Duodenal mucosa (tissue), 2 donors: ENCODE data around the gene BIRC7.

Source experiments
- H3K27ac ChIP-seq: one replicate; pipeline ENCODE4 v1.7.0; 2013; ENCODE audit warnings: low read depth, low read length
- H3K27me3 ChIP-seq, 2 donors: one replicate each; pipeline ENCODE4 v1.7.0; 2013; ENCODE audit warnings: low read length in 2 of 2, control low read depth in 1 of 2; ENCODE audit not compliant: insufficient read depth in 2 of 2, control insufficient read depth in 1 of 2
- H3K36me3 ChIP-seq, 2 donors: one replicate each; pipeline ENCODE4 v1.7.0; 2013; ENCODE audit warnings: low read length in 2 of 2, control low read depth in 1 of 2; ENCODE audit not compliant: insufficient read depth in 2 of 2, control insufficient read depth in 1 of 2
- H3K4me1 ChIP-seq, 2 donors: one replicate each; pipeline ENCODE4 v1.7.0; 2013; ENCODE audit warnings: low read length in 2 of 2, control low read depth in 1 of 2; ENCODE audit not compliant: insufficient read depth in 2 of 2, control insufficient read depth in 1 of 2
- H3K4me3 ChIP-seq, 2 donors: one replicate each; pipeline ENCODE4 v1.7.0; 2013; ENCODE audit warnings: low read length in 2 of 2, low read depth in 1 of 2
- H3K9ac ChIP-seq, 2 donors: one replicate each; pipeline ENCODE4 v1.7.0; 2013; ENCODE audit warnings: low read length in 2 of 2, low read depth in 1 of 2
- H3K9me3 ChIP-seq, 2 donors: one replicate each; pipeline ENCODE4 v1.7.0; 2013; ENCODE audit warnings: low read length in 2 of 2, control low read depth in 1 of 2; ENCODE audit not compliant: control insufficient read depth in 1 of 2

The BIRC7 gene

GRCh38 chr20:63191400-63191799 is 44.3 kb upstream of the BIRC7 start:
- Histone ChIP-seq H3K27ac (no peak overlapping the region), H3K9me3 (no peaks in the 10 kb centered on the region), H3K9ac (no peak overlapping the region), H3K4me1 (no peaks in the 10 kb centered on the region), H3K4me3 (no peak overlapping the region), H3K27me3 (no peaks in the 10 kb centered on the region), H3K36me3 (peaks cover 9 to 15% of the 10 kb centered on the region in 2 donors)

DNA sequence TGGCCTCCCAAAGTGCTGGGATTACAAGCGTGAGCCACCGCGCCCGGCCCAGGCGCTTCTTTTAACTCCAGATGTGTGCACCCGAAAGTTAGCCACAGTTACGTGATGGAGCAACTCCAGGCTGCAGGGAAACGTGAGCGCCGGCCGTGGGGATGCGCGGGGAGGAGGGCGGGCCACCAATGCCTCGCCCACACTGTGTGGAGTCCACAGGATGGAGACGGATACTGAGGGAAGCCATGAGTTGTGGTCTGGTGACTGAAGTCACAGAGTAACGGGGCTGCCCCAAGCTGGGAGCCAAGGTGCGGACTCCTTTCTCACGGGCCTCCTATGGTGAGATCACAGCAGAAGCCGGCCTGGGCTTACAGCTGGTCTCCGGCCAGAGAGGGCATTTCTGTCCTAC is 43.0 kb upstream of the BIRC7 start:
- Histone ChIP-seq H3K4me3 (no peak overlapping the region), H3K36me3 (peaks cover 9 to 27% of the 10 kb centered on the region in 2 donors), H3K9me3 (no peaks in the 10 kb centered on the region), H3K27ac (no peak overlapping the region), H3K27me3 (no peaks in the 10 kb centered on the region), H3K4me1 (no peaks in the 10 kb centered on the region), H3K9ac (no peak overlapping the region)

- Histone ChIP-seq H3K4me3 (no peak overlapping the region), H3K9me3 (no peaks in the 10 kb centered on the region), H3K9ac (no peak overlapping the region), H3K4me1 (no peaks in the 10 kb centered on the region), H3K36me3 (peaks cover 9 to 31% of the 10 kb centered on the region in 2 donors), H3K27ac (no peak overlapping the region), H3K27me3 (no peaks in the 10 kb centered on the region)
Measured at GRCh38 chr20:63194007-63194796, 41.5 kb upstream of the BIRC7 start.

GRCh38 chr20:63194797-63195173 is 40.9 kb upstream of the BIRC7 start:
- Histone ChIP-seq H3K27me3 (no peaks in the 10 kb centered on the region), H3K27ac (no peak overlapping the region), H3K4me1 (no peaks in the 10 kb centered on the region), H3K9ac (no peak overlapping the region), H3K4me3 (no peak overlapping the region), H3K9me3 (no peaks in the 10 kb centered on the region), H3K36me3 (peaks cover 9 to 31% of the 10 kb centered on the region in 2 donors)

DNA sequence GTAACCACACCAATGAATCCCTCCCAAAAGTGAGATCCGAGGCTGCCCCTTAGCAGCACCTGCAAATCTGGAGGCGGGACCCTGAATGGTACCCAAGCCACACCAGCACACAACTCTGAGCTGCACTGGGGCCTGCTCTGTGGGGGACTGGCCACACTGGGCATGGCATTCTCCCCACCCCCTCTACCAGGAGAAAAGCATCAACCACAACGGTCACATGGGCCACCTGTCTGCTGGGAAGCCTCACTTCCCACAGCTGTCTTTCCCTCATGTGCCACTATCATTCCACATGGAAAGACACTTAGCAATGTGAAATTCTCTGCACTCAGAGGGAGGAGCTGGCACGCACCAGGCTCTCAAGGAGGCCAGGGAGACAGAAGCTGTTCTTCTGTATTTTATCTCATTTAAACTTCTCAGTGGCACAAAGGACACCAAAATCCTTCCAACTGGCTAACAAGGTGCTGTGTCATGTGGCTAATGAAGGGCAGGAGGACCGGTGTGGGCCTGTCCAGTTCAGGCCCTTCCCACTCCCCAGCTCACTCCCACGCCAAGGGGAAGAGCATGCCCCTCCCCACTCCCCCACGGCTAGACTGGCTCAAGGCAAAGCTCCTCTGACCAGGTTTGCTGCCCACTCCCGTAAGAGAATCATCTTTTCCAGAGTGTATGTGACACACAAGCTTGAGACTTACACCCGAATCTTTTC is 38.8 kb upstream of the BIRC7 start:
- Histone ChIP-seq H3K4me1 (no peaks in the 10 kb centered on the region), H3K27ac (no peak overlapping the region), H3K9me3 (no peaks in the 10 kb centered on the region), H3K4me3 (no peak overlapping the region), H3K27me3 (no peaks in the 10 kb centered on the region), H3K36me3 (peaks cover 19 to 46% of the 10 kb centered on the region in 2 donors), H3K9ac (no peak overlapping the region)

DNA sequence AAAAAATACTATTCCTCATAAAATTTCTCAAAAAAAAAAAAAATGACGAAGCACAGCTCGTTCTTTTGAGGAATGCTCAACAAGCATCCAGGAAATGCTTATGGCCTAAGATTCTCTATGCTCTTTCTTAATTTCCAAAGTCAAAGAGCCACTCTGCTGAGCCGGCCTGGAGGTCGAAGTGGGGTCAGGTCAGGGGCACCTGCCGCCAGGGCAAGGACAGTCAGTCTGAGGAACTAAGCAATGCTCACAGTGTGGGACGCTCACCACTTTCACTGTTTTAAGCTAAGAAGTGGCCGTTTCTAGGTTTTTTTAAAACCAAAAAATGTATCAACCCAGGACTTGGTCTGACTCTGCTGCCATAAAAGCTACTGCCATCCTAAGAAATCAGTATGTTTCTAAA is 37.1 kb upstream of the BIRC7 start:
- Histone ChIP-seq H3K36me3 (peaks cover 36 to 62% of the 10 kb centered on the region in 2 donors), H3K27ac (no peak overlapping the region), H3K9ac (no peak overlapping the region), H3K4me3 (no peak overlapping the region), H3K27me3 (no peaks in the 10 kb centered on the region), H3K9me3 (no peaks in the 10 kb centered on the region), H3K4me1 (no peaks in the 10 kb centered on the region)

- peaks cover 47 to 72% of the 10 kb centered on the region in 2 donors for H3K36me3 ChIP-seq
- H3K27ac ChIP-seq, result no peak overlapping the region
- no peak overlapping the region for H3K4me3 ChIP-seq
- no peaks in the 10 kb centered on the region for H3K4me1 ChIP-seq
- H3K9me3 ChIP-seq, result no peaks in the 10 kb centered on the region
- H3K9ac ChIP-seq, result no peak overlapping the region
- H3K27me3 ChIP-seq, result no peaks in the 10 kb centered on the region
Measured at GRCh38 chr20:63202021-63202420, 33.7 kb upstream of the BIRC7 start.

DNA sequence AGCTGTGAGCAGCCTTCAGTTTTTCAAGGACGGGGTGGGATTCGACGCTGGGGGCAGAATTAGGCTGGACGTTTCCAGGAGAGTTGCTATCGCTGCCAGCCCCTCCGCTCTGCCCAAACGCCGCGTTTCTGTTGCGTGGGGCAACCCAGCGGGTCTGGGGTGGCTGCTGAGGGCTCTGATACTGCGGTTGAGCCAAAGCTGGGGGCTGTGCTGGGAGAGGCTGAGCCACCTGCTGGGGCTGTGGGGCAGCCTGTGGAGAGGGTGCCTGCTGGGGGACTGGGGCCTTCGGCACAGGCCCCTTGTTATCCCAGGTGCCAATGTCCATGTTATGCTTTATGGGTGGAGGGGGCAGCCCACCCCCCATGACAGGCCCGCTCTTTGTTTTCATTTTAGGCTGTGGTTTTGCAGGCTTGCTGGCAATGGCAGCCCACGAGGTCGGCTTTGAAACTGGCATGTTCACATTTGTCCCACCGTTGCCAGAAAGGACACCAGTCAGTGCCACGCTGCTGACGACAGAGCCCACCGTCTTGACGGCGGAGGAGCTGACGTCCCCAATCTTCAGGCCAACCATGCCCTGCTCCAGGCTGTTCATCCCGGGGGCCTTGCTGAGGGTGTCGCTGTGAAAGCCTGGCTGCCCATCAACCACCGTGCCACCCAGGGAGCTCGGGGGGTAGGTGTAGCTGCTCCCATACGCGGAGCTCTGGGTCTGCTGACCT is 32.7 kb upstream of the BIRC7 start:
- H3K27me3 ChIP-seq, result no peaks in the 10 kb centered on the region
- no peak overlapping the region for H3K27ac ChIP-seq
- H3K4me1 ChIP-seq, result no peaks in the 10 kb centered on the region
- H3K9me3 ChIP-seq, result no peaks in the 10 kb centered on the region
- no peak overlapping the region for H3K4me3 ChIP-seq
- H3K9ac ChIP-seq, result no peak overlapping the region
- H3K36me3 ChIP-seq, result peaks cover 47 to 74% of the 10 kb centered on the region in 2 donors

DNA sequence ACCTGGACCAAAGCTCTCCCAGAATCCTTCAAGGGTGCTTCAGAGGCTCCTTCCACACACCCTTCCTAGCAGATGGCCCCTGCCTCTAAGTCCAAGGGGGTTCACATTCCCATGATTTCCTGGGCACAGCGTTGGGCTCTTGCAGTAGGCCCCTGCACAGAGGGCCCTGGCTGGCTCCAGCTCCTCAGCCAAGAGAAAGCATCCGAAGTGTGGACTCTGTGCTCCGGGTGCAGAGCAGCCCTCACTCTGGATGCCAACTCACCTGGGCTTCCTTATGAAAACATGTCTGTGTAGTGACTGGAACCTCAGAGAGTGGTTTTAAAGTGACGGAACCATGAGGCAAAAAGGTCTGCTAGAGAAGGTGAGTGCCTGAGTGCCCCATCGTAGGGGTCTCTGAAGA is 31.3 kb upstream of the BIRC7 start:
- H3K4me3 ChIP-seq, result no peak overlapping the region
- H3K36me3 ChIP-seq, result peaks cover 53 to 81% of the 10 kb centered on the region in 2 donors
- H3K27me3 ChIP-seq, result no peaks in the 10 kb centered on the region
- no peaks in the 10 kb centered on the region for H3K9me3 ChIP-seq
- no peak overlapping the region for H3K9ac ChIP-seq
- H3K27ac ChIP-seq, result no peak overlapping the region
- H3K4me1 ChIP-seq, result no peaks in the 10 kb centered on the region

DNA sequence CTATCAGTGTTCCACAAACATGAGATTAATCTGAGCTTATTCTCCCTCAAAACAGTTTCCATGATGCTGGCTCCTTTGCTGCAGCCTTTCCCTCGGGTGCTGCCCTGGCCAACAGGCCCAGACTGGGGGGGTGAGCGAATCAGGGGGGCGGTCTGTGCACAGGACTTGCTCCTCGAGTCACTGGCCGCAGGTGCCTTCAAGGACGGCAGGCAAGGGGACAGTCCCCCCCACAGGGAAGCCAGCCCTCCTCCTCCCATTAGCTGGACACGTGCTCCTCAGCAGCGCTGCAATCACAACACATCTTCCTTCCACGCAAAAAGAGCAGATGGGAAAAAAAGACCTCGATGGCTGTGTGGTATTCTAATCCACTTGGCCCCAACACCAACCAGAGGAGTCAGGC is 29.8 kb upstream of the BIRC7 start:
- H3K9ac ChIP-seq, result no peak overlapping the region
- no peaks in the 10 kb centered on the region for H3K27me3 ChIP-seq
- no peaks in the 10 kb centered on the region for H3K4me1 ChIP-seq
- H3K4me3 ChIP-seq, result no peak overlapping the region
- H3K9me3 ChIP-seq, result no peaks in the 10 kb centered on the region
- H3K27ac ChIP-seq, result no peak overlapping the region
- H3K36me3 ChIP-seq, result peaks cover 58 to 92% of the 10 kb centered on the region in 2 donors
